Measurements from ENCODE around the gene KCND3. TPM values are rescaled to one million over a fixed set of nuclear protein-coding genes. Genes with fewer than 3 reads are reported as not detected.

KCND3 gene
- total and polyA plus RNA-seq, 5 donors = 11.4 to 30.4 (median 26.9) TPM

- Histone ChIP-seq H3K27ac (ENCODE audit: low read length) (no peak overlapping the region), H3K4me3 (ENCODE audit: low read length) (no peak overlapping the region), H3K4me1 (ENCODE audit: control insufficient read depth, insufficient read depth, low read length) (peaks cover 4% of the 10 kb centered on the region), H3K9me3 (ENCODE audit: control insufficient read depth, low read length) (no peaks in the 10 kb centered on the region), H3K27me3 (ENCODE audit: control insufficient read depth, insufficient read depth) (no peaks in the 10 kb centered on the region)
- intact Hi-C loops (cut with DNase I) = loop anchor here in 2 of 4 donors (10.0 kb wide), 2 partner anchors 203 to 543 kb away; no protein-coding TSS in a partner anchor
- WGBS = 58% methylated on average over 5 of the region's 5 CpGs
- no peak for DNase-seq
- peak in 1 of 2 donors; percentile 57 for ATAC-seq
These were observed 197.2 kb downstream of the KCND3 start for GRCh38 chr1:111792249-111792648.

DNA sequence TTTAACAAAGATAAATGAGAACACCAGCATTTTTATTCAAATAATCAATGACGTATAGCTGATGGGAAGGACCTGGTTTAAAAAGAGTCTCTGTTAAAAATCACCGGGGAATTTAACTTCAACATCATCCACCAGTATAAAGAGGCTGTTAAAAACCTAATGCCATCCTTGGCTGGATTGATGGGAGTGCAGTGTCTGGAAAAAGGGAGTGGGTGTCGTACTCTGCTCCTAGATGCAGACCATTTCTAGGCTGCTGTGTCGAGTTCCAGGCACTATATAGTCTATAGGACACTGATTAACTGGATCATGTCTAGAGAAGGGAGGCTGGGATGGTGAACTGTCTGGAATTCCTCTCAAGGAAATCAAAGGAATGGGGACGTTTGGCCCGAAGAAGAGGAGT lies 197.7 kb downstream of the KCND3 start:
- Histone ChIP-seq H3K9me3 (ENCODE audit: control insufficient read depth, low read length) (no peaks in the 10 kb centered on the region), H3K27ac (ENCODE audit: low read length) (no peak overlapping the region), H3K27me3 (ENCODE audit: control insufficient read depth, insufficient read depth) (no peaks in the 10 kb centered on the region), H3K4me3 (ENCODE audit: low read length) (no peak overlapping the region), H3K4me1 (ENCODE audit: control insufficient read depth, insufficient read depth, low read length) (peaks cover 4% of the 10 kb centered on the region)
- intact Hi-C loops (cut with DNase I) = loop anchor here in 2 of 4 donors (10.0 kb wide), 2 partner anchors 203 to 543 kb away; no protein-coding TSS in a partner anchor
- 81% methylated on average over 6 of the region's 6 CpGs for WGBS
- DNase-seq (no peak), ATAC-seq (no peak)

- intact Hi-C loops (cut with DNase I) = loop anchor here in 2 of 4 donors (10.0 kb wide), 2 partner anchors 205 to 545 kb away; no protein-coding TSS in a partner anchor
- ATAC-seq = peak; percentile 37 to 50
- no peaks in the 10 kb centered on the region for H3K27me3 ChIP-seq (ENCODE audit: control insufficient read depth, insufficient read depth)
- peaks cover 4% of the 10 kb centered on the region for H3K4me1 ChIP-seq (ENCODE audit: control insufficient read depth, insufficient read depth, low read length)
- WGBS = 84% methylated on average over 2 of the region's 2 CpGs
- no peaks in the 10 kb centered on the region for H3K9me3 ChIP-seq (ENCODE audit: control insufficient read depth, low read length)
- H3K4me3 ChIP-seq (ENCODE audit: low read length) = no peak overlapping the region
- no peak for DNase-seq
- no peak overlapping the region for H3K27ac ChIP-seq (ENCODE audit: low read length)
These were observed 199.7 kb downstream of the KCND3 start for GRCh38 chr1:111789666-111790316.

DNA sequence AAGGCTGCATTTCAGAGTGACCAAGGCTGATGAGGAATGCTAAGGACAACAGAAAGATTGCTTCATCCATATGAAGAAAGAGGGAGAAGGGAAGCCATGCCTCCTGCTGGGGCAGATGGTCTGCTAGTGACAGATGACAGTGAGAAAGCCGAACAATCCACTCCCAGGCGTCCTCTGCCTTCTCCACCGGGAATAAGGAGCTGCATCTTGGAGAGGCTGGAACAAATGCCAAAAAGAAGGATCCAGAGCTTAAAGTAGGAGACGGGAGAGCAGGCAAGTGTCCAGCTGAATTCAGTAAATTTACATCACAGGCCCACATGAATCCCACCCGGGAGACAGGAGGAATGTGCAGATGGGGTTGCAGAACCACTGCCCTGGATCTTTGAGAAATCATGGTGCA lies 200.3 kb downstream of the KCND3 start:
- Histone ChIP-seq H3K9me3 (ENCODE audit: control insufficient read depth, low read length) (no peaks in the 10 kb centered on the region), H3K4me1 (ENCODE audit: control insufficient read depth, insufficient read depth, low read length) (peaks cover 4% of the 10 kb centered on the region), H3K27ac (ENCODE audit: low read length) (no peak overlapping the region), H3K27me3 (ENCODE audit: control insufficient read depth, insufficient read depth) (no peaks in the 10 kb centered on the region), H3K4me3 (ENCODE audit: low read length) (no peak overlapping the region)
- ATAC-seq = no peak
- intact Hi-C loops (cut with DNase I) = no loop called here
- DNase-seq = no peak
- 61% methylated on average over 5 of the region's 5 CpGs for WGBS

GRCh38 chr1:111786669-111787207 lies 202.7 kb downstream of the KCND3 start:
- Histone ChIP-seq H3K4me1 (ENCODE audit: control insufficient read depth, insufficient read depth, low read length) (peaks cover 2% of the 10 kb centered on the region), H3K27me3 (ENCODE audit: control insufficient read depth, insufficient read depth) (no peaks in the 10 kb centered on the region), H3K9me3 (ENCODE audit: control insufficient read depth, low read length) (no peaks in the 10 kb centered on the region), H3K27ac (ENCODE audit: low read length) (no peak overlapping the region), H3K4me3 (ENCODE audit: low read length) (no peak overlapping the region)
- DNase-seq (no peak), ATAC-seq (no peak)
- WGBS = 74% methylated on average over 9 of the region's 9 CpGs
- intact Hi-C loops (cut with DNase I) = no loop called here

GRCh38 chr1:111784273-111784901 lies 205.1 kb downstream of the KCND3 start:
- no peak overlapping the region for H3K4me3 ChIP-seq (ENCODE audit: low read length)
- peaks cover 2% of the 10 kb centered on the region for H3K4me1 ChIP-seq (ENCODE audit: control insufficient read depth, insufficient read depth, low read length)
- no peaks in the 10 kb centered on the region for H3K27me3 ChIP-seq (ENCODE audit: control insufficient read depth, insufficient read depth)
- DNase-seq = no peak
- 80% methylated on average over 4 of the region's 4 CpGs for WGBS
- ATAC-seq = no peak
- no peaks in the 10 kb centered on the region for H3K9me3 ChIP-seq (ENCODE audit: control insufficient read depth, low read length)
- intact Hi-C loops (cut with DNase I) = no loop called here
- no peak overlapping the region for H3K27ac ChIP-seq (ENCODE audit: low read length)

DNA sequence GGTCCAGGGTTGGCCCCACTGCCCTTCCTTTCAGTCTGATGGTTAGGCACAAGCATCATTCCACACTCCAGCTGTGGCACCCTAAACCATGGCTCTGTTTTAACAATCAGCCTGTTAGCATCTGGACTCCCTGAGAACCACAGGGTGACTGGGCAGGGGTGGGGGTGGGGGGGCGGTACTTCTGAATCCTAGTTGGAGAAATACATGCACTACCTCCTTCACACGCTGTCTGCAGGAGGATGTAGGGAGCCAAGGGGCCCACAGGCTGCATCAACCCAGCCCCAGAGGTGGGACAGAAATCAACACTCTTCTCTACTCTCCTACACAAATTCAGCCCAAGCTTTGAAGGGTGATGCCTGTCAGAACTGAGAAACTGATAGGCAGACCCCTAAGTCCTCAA lies 209.9 kb downstream of the KCND3 start:
- no peaks in the 10 kb centered on the region for H3K9me3 ChIP-seq (ENCODE audit: control insufficient read depth, low read length)
- H3K27me3 ChIP-seq (ENCODE audit: control insufficient read depth, insufficient read depth) = no peaks in the 10 kb centered on the region
- ATAC-seq = no peak
- WGBS = 94% methylated on average over 2 of the region's 2 CpGs
- no peak overlapping the region for H3K27ac ChIP-seq (ENCODE audit: low read length)
- intact Hi-C loops (cut with DNase I) = no loop called here
- no peak overlapping the region for H3K4me3 ChIP-seq (ENCODE audit: low read length)
- H3K4me1 ChIP-seq (ENCODE audit: control insufficient read depth, insufficient read depth, low read length) = no peaks in the 10 kb centered on the region
- DNase-seq = no peak

DNA sequence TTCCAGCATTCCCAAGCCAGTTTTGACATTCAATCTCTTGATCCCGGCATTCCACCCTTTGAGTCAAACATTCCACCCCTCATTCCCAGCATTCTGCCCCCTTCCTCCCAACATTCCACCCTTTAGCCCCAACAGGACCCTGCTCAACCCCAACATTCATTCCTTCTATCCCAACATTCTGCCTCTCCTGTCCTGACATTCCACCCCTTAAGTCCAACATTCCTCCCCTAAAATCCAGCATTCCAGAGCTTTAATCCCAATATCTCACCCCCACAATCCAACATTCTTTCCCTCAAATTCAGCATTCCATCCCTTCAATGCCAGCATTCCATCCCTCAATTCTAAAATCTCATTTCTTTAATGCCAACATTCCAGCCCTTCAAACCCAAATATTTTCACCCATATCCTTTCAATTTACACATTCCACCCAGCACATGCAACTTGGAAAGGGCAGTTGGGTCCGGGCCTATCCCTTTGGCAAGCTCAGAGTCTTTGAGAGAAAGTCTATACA lies 210.9 kb downstream of the KCND3 start:
- no peak overlapping the region for H3K27ac ChIP-seq (ENCODE audit: low read length)
- no peaks in the 10 kb centered on the region for H3K27me3 ChIP-seq (ENCODE audit: control insufficient read depth, insufficient read depth)
- DNase-seq (no peak), ATAC-seq (no peak)
- no peak overlapping the region for H3K4me3 ChIP-seq (ENCODE audit: low read length)
- 56% methylated on average over 2 of the region's 2 CpGs for WGBS
- intact Hi-C loops (cut with DNase I) = no loop called here
- no peaks in the 10 kb centered on the region for H3K4me1 ChIP-seq (ENCODE audit: control insufficient read depth, insufficient read depth, low read length)
- no peaks in the 10 kb centered on the region for H3K9me3 ChIP-seq (ENCODE audit: control insufficient read depth, low read length)

DNA sequence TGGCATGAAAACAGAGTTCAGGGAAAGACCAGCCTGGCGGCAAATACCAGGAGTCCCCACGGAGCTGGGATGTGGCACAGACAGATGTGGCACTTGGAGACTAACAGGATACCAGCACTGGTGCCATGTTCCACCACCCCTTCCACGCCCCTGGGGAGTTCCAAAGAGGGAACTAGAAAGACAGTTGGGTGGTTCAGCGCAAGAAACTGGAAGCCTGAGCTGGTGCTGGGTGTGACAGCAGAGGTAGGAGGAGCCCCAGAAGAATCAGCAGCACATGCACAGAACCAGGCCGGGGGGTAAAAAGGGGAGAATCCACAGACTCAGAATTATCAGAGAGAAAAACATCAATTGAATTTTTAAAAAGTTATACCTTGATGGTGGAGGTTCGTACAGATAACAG lies 211.4 kb downstream of the KCND3 start:
- H3K27me3 ChIP-seq (ENCODE audit: control insufficient read depth, insufficient read depth) = no peaks in the 10 kb centered on the region
- no peaks in the 10 kb centered on the region for H3K9me3 ChIP-seq (ENCODE audit: control insufficient read depth, low read length)
- WGBS = 89% methylated on average over 6 of the region's 6 CpGs
- H3K27ac ChIP-seq (ENCODE audit: low read length) = no peak overlapping the region
- no peak overlapping the region for H3K4me3 ChIP-seq (ENCODE audit: low read length)
- no peak for ATAC-seq
- no peak for DNase-seq
- intact Hi-C loops (cut with DNase I) = no loop called here
- H3K4me1 ChIP-seq (ENCODE audit: control insufficient read depth, insufficient read depth, low read length) = no peaks in the 10 kb centered on the region

GRCh38 chr1:111777301-111777700 lies 212.2 kb downstream of the KCND3 start:
- no peak for ATAC-seq
- intact Hi-C loops (cut with DNase I) = no loop called here
- Histone ChIP-seq H3K4me3 (ENCODE audit: low read length) (no peak overlapping the region), H3K27me3 (ENCODE audit: control insufficient read depth, insufficient read depth) (no peaks in the 10 kb centered on the region), H3K27ac (ENCODE audit: low read length) (no peak overlapping the region), H3K4me1 (ENCODE audit: control insufficient read depth, insufficient read depth, low read length) (no peaks in the 10 kb centered on the region), H3K9me3 (ENCODE audit: control insufficient read depth, low read length) (no peaks in the 10 kb centered on the region)
- DNase-seq = no peak
- WGBS = 74% methylated on average over 1 of the region's 1 CpG

DNA sequence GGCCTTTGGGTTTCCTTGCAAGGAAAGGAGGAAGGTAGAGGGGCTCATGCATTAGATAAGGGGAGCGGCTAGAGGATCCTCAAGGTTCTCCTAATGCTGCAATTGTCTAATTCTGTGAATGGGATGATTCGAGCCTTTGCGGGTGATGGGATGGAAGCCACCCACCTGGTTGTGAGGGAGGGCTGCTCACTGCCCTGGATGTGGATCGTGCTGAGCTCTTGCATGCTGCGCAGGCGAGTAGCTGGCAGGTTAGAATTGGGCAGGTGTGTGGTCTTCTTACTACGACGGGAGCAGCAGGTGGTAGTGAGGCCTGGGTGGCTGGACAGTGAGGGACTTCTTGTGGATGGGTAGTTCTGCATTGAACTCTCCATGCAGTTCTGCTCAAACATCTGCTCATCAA lies 212.6 kb downstream of the KCND3 start:
- no peaks in the 10 kb centered on the region for H3K27me3 ChIP-seq (ENCODE audit: control insufficient read depth, insufficient read depth)
- no peak overlapping the region for H3K27ac ChIP-seq (ENCODE audit: low read length)
- ATAC-seq (no peak), DNase-seq (no peak)
- H3K4me3 ChIP-seq (ENCODE audit: low read length) = no peak overlapping the region
- H3K9me3 ChIP-seq (ENCODE audit: control insufficient read depth, low read length) = no peaks in the 10 kb centered on the region
- H3K4me1 ChIP-seq (ENCODE audit: control insufficient read depth, insufficient read depth, low read length) = no peaks in the 10 kb centered on the region
- intact Hi-C loops (cut with DNase I) = no loop called here
- 92% methylated on average over 8 of the region's 8 CpGs for WGBS
